ENCODE results near the gene APPBP2. TPM values are rescaled to one million over a fixed set of nuclear protein-coding genes. Genes with fewer than 3 reads are reported as not detected.
A peak's percentile ranks its signal among the peaks of the same experiment; 100 is the strongest.

APPBP2 gene
- total and polyA plus RNA-seq, 2 of the 8 experiments (the other 6 are each of a cell fraction or from before 2014, with no cell fraction given) = 3.3 to 18.0 TPM

- Histone ChIP-seq H3K9ac (replicated peaks in 1 of 4; ENCODE audit: extremely low read depth in 1 of 4, low read depth in 3 of 4, low read length in 3 of 4) (no peak overlapping the region), H2BK12ac (ENCODE audit: low read depth, low read length) (0 out of 2 replicates have a peak overlapping the region, but pooled peaks have one; percentile 1), H3K9me3 (ENCODE audit: insufficient read depth in 2 of 2, low read depth in 1 of 2, low read length in 1 of 2) (peaks cover 9 to 10% of the 10 kb centered on the region in 2 experiments; a peak in 2 of 4 replicates), H3K4me3 (ENCODE audit: extremely low read depth in 1 of 4, insufficient read depth in 2 of 4, low read depth in 3 of 4, low read length in 4 of 4) (no peak overlapping the region), H2AFZ (ENCODE audit: low read length) (peak overlapping the region; percentile 74), H3K27me3 (replicated peaks in 1 of 4; ENCODE audit: control insufficient read depth in 3 of 4, extremely low read depth in 1 of 4, insufficient read depth in 3 of 4, low read length in 3 of 4) (no peaks in the 10 kb centered on the region), H4K8ac (ENCODE audit: extremely low read depth, insufficient read depth, low read length) (no peak overlapping the region), H2BK5ac (ENCODE audit: low read depth, low read length) (peak overlapping the region; percentile 22; the same call in 1 of the 2 replicates), H3K27ac (ENCODE audit: low read depth, low read length) (no peak overlapping the region), H3K4me1 (replicated peaks in 1 of 4; ENCODE audit: control insufficient read depth in 3 of 4, insufficient read depth in 4 of 4, low read length in 3 of 4) (peaks cover 0 to 3% (median 1%) of the 10 kb centered on the region in 4 experiments; a peak in 4 of 7 replicates), H2BK20ac (ENCODE audit: low read length) (no peak overlapping the region), H3K14ac (ENCODE audit: insufficient read length) (no peak overlapping the region), H3K36me3 (ENCODE audit: control insufficient read depth in 2 of 4, insufficient read depth in 4 of 4, low read length in 3 of 4) (no peaks in the 10 kb centered on the region), H3K4me2 (ENCODE audit: insufficient read depth in 1 of 2, low read depth in 2 of 2, low read length in 2 of 2) (peak overlapping the region in 1 of 2 experiments; percentile 4; a peak in 1 of 4 replicates), H3K79me2 (ENCODE audit: control insufficient read depth in 1 of 2, insufficient read depth in 2 of 2, low read length in 2 of 2) (no peaks in the 10 kb centered on the region), H2AK5ac (ENCODE audit: low read depth, low read length) (no peak overlapping the region), H4K5ac (ENCODE audit: insufficient read length, low read depth, low read length) (no peak overlapping the region), H3K23me2 (ENCODE audit: low read depth, low read length) (no peaks in the 10 kb centered on the region), H2BK15ac (ENCODE audit: low read length) (no peak overlapping the region), H3K18ac (ENCODE audit: extremely low read depth, low read length) (no peak overlapping the region), H3K23ac (ENCODE audit: insufficient read length) (no peak overlapping the region), H2BK120ac (replicated peaks; ENCODE audit: low read depth, low read length) (no peak overlapping the region), H3K56ac (replicated peaks; ENCODE audit: insufficient read length, low read depth, low read length) (no peak overlapping the region), H4K91ac (replicated peaks; ENCODE audit: insufficient read length, low read length) (no peak overlapping the region), H4K20me1 (replicated peaks in 1 of 2; ENCODE audit: control insufficient read depth in 1 of 2, insufficient read depth in 2 of 2, low read length in 2 of 2) (no peaks in the 10 kb centered on the region), H3K79me1 (ENCODE audit: low read depth, low read length) (no peaks in the 10 kb centered on the region), H3K4ac (replicated peaks; ENCODE audit: insufficient read length, low read depth, low read length) (no peak overlapping the region)
- CTCF ChIA-PET (ENCODE audit: partially characterized antibody) = interaction anchor here (0.6 to 1.2 kb wide), 7 partner anchors 8 to 204 kb away, joined by 3 to 4 read pairs (median 3); partner anchors contain the start of gene CHCT1
- peak; percentile 91 for FAIRE-seq
- 85% methylated on average over 28 of the region's 28 CpGs; no CpG with 5 or more reads in 1 of the 2 experiments for WGBS, 2 experiments (ENCODE audit: extremely low coverage in 1 of 2, insufficient coverage in 1 of 2, insufficient read length in 1 of 2, insufficient replicate concordance in 2 of 2, low coverage in 1 of 2, low lambda C conversion rate in 2 of 2, missing lambda C conversion rate in 1 of 2)
- POLR2A ChIA-PET (ENCODE audit: partially characterized antibody) = no interaction called here
- DNase-seq (ENCODE audit: low read depth in 1 of 2, low spot score in 2 of 2) = peak in 1 of 2 experiments; percentile 86
- peak; percentile 98 to 99 for TF ChIP-seq RAD21 (IDR thresholded peaks at IDR 0.05 in 1 of 2, conservative IDR thresholded peaks at IDR 0.05 in 1 of 2; ENCODE audit: low read depth in 2 of 2, low read length in 2 of 2)
- TF ChIP-seq POLR2A (IDR thresholded peaks at IDR 0.05; ENCODE audit: control extremely low read depth in 1 of 2, low read depth in 2 of 2, low read length in 2 of 2) = no peak
- peak; percentile 26 to 90 (median 87) for TF ChIP-seq CTCF (IDR thresholded peaks at IDR 0.05; ENCODE audit: control extremely low read depth in 1 of 3, insufficient read depth in 1 of 3, low read depth in 1 of 3, low read length in 3 of 3)
- TF ChIP-seq SIX5 (IDR thresholded peaks at IDR 0.05; ENCODE audit: low read depth, low read length) = no peak
- no peak for TF ChIP-seq EZH2 (IDR thresholded peaks at IDR 0.05; ENCODE audit: low read depth, low read length, severe bottlenecking)
- no peak for TF ChIP-seq GABPA (IDR thresholded peaks at IDR 0.05; ENCODE audit: borderline replicate concordance, insufficient read depth, low read length)
- no peak for TF ChIP-seq TBP (IDR thresholded peaks at IDR 0.05; ENCODE audit: low read depth, low read length)
- TF ChIP-seq MAX (IDR thresholded peaks at IDR 0.05) = peak; percentile 55; the same call in 1 of the 2 replicates
These were observed 90.5 kb downstream of the APPBP2 start for GRCh38 chr17:60435244-60436167.

Data from H1 (cell line).